Epithelial cell of prostate (primary cell): ENCODE results near the gene SOCS2.

ENCODE experiments used
- DNase-seq: peaks from one replicate; pipeline ENCODE4 v3.0.0-alpha.2; 2011; ENCODE audit warnings: low read depth, low spot score
- H3K27ac ChIP-seq: fragments of 450-650 bp; 2 replicates; pipeline ENCODE4 v1.5.1; 2017; ENCODE audit warnings: mild to moderate bottlenecking

The SOCS2 gene

GRCh38 chr12:93565760-93566159, 6.7 kb upstream of the SOCS2 start:
- no peak for DNase-seq
- no peak overlapping the region for H3K27ac ChIP-seq

GRCh38 chr12:93567174-93567573, 5.3 kb upstream of the SOCS2 start:
- no peak for DNase-seq
- H3K27ac ChIP-seq, result no peak overlapping the region

GRCh38 chr12:93568091-93568490, 4.4 kb upstream of the SOCS2 start:
- no peak for DNase-seq
- no peak overlapping the region for H3K27ac ChIP-seq

- H3K27ac ChIP-seq, result no peak overlapping the region
- DNase-seq, result no peak
These were observed 3.2 kb upstream of the SOCS2 start for GRCh38 chr12:93569301-93569655.

- peak overlapping the region; percentile 93 for H3K27ac ChIP-seq
- DNase-seq, result no peak
These were observed 2.6 kb upstream of the SOCS2 start for GRCh38 chr12:93569656-93570551.

GRCh38 chr12:93570552-93571364, 1.7 kb upstream of the SOCS2 start:
- DNase-seq, result peak; percentile 83
- peak overlapping the region; percentile 93 for H3K27ac ChIP-seq

- no peak for DNase-seq
- peak overlapping the region; percentile 93 for H3K27ac ChIP-seq
These were observed 1.0 kb upstream of the SOCS2 start for GRCh38 chr12:93571365-93571924.

GRCh38 chr12:93572712-93573551, 457 bp downstream of the SOCS2 start:
- H3K27ac ChIP-seq, result peak overlapping the region; percentile 18
- no peak for DNase-seq

- H3K27ac ChIP-seq, result peak overlapping the region; percentile 18
- DNase-seq, result no peak
These were observed 1.2 kb downstream of the SOCS2 start for GRCh38 chr12:93573552-93574223.

- no peak overlapping the region for H3K27ac ChIP-seq
These were observed 4.7 kb downstream of the SOCS2 start for GRCh38 chr12:93577222-93577621.

GRCh38 chr12:93578221-93578620, 5.7 kb downstream of the SOCS2 start:
- no peak overlapping the region for H3K27ac ChIP-seq
- DNase-seq, result no peak

More at GRCh38 chr12:93577222-93577621, 4.7 kb downstream of the SOCS2 start:
- DNase-seq, result no peak

- H3K27ac ChIP-seq, result no peak overlapping the region
- no peak for DNase-seq
These were observed 8.2 kb downstream of the SOCS2 start for GRCh38 chr12:93580682-93581081.

GRCh38 chr12:93581370-93581769, 8.9 kb downstream of the SOCS2 start:
- no peak overlapping the region for H3K27ac ChIP-seq

GRCh38 chr12:93582351-93582750, 9.9 kb downstream of the SOCS2 start:
- no peak overlapping the region for H3K27ac ChIP-seq
- DNase-seq, result no peak

More at GRCh38 chr12:93581370-93581769, 8.9 kb downstream of the SOCS2 start:
- DNase-seq, result no peak

- DNase-seq, result no peak
- no peak overlapping the region for H3K27ac ChIP-seq
These were observed 11.3 kb downstream of the SOCS2 start for GRCh38 chr12:93583627-93584392.

- DNase-seq, result no peak
- no peak overlapping the region for H3K27ac ChIP-seq
These were observed 12.8 kb downstream of the SOCS2 start for GRCh38 chr12:93585247-93585646.

GRCh38 chr12:93587611-93588010, 15.1 kb downstream of the SOCS2 start:
- no peak for DNase-seq
- H3K27ac ChIP-seq, result no peak overlapping the region

- no peak overlapping the region for H3K27ac ChIP-seq
- DNase-seq, result no peak
These were observed 16.6 kb downstream of the SOCS2 start for GRCh38 chr12:93589081-93589480.
